AG04449 (cell line): ENCODE measurements around the gene MS4A8.
"Not testable (repeated sequence)": the region's sequence is repeated elsewhere in the genome, so short reads cannot be mapped to it uniquely, and the experiment has no call there.

Experiments used
- CTCF ChIA-PET: fragments of 350-600 bp; formaldehyde crosslinking; extraction: SDS; loops from one replicate; lab custom pipeline; 2021; ENCODE audit warnings: antibody characterized with exemption; lab: Yijun Ruan, JAX
- POLR2A ChIA-PET: fragments of 400-600, 350-600 bp; formaldehyde crosslinking; extraction: SDS; loops from one replicate; lab custom pipeline; 2020; ENCODE audit warnings: antibody characterized with exemption, inconsistent platforms; lab: Yijun Ruan, JAX
- DNase-seq: peaks from one replicate; pipeline ENCODE4 v3.0.0-alpha.2; 2010; ENCODE audit warnings: low read depth, low spot score
- H3K4me3 ChIP-seq: 2 replicates; pipeline ENCODE4 v1.5.1; 2011; ENCODE audit warnings: low read depth, mild to moderate bottlenecking, control low read depth, low read length
- TF ChIP-seq, protein P1 (sequence below): IDR thresholded peaks from one replicate; pipeline ENCODE4 v1.5.1; 2011; ENCODE audit warnings: mild to moderate bottlenecking, moderate library complexity, low read length, control low read depth, inconsistent platforms; ENCODE audit not compliant: insufficient read depth; ENCODE audit errors: missing control alignments

Gene MS4A8

DNA sequence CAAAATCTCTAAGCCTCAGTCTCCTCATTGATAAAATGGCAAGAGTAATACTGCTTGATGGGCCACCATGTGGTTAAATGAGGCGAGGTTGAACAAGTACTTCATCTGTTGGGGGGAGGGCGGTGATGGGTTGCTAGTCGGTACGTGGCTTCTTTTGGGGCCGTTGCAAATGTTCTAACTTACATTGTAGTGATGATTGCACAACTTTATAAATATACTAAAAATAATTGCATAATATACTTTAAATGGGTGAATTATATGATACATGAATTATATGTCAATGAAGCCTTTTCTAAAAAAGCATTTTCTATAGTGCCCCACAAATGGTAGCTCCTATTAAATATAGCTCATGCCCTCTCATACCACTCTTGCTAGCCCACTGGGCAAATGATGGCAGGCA lies 6.5 kb downstream of the MS4A8 start:
- TF ChIP-seq, protein P1, sequence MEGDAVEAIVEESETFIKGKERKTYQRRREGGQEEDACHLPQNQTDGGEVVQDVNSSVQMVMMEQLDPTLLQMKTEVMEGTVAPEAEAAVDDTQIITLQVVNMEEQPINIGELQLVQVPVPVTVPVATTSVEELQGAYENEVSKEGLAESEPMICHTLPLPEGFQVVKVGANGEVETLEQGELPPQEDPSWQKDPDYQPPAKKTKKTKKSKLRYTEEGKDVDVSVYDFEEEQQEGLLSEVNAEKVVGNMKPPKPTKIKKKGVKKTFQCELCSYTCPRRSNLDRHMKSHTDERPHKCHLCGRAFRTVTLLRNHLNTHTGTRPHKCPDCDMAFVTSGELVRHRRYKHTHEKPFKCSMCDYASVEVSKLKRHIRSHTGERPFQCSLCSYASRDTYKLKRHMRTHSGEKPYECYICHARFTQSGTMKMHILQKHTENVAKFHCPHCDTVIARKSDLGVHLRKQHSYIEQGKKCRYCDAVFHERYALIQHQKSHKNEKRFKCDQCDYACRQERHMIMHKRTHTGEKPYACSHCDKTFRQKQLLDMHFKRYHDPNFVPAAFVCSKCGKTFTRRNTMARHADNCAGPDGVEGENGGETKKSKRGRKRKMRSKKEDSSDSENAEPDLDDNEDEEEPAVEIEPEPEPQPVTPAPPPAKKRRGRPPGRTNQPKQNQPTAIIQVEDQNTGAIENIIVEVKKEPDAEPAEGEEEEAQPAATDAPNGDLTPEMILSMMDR, result no peak
- H3K4me3 ChIP-seq, result no peak overlapping the region
- CTCF ChIA-PET, result no interaction called here
- no peak for DNase-seq
- POLR2A ChIA-PET, result no interaction called here

DNA sequence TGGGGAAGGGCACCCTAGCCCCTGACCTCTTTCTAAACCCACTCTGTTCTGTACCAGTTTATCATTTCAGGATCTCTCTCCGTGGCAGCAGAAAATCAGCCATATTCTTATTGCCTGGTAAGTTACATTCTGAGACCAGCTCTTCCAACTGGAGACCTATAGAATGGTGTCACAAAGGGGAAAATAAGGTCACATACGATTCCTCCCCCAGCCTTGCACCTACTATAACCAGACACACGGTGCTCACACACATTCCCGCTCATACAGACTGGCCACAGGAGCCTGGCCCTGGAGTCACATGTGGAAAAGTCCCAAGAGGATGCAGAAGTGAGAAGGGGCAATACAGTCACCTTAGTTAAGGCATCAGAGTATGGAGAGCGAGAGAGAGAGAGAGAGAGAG lies 7.5 kb downstream of the MS4A8 start:
- ChIA-PET POLR2A (no interaction called here), CTCF (interaction anchor here (1.0 kb wide), 1 partner anchor 68 kb away, joined by 3 read pairs; no protein-coding TSS in a partner anchor)

DNA sequence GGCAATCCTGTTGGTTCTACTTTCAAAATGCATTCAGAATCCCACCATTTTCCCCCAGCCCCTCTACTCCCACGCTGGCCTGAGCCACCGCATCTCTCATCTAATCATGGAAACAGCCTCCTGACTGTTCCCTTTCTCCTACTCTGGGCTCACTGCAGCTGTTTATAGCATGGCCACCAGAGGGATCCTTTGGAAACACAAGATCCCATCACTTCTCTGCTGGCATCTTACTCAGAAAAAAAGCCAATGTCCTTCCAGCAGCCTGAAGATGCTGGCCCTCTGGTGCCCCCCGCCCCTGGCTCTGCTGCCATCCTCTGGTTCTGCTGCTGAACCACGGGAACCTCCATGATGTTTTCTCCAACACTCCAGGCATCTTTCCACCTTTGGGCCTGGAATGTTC lies 11.1 kb downstream of the MS4A8 start:
- TF ChIP-seq, protein P1, result no peak
- no peak overlapping the region for H3K4me3 ChIP-seq
- no peak for DNase-seq
- CTCF ChIA-PET, result no interaction called here
- POLR2A ChIA-PET, result no interaction called here

More for the DNA sequence above, 7.5 kb downstream of the MS4A8 start:
- no peak overlapping the region for H3K4me3 ChIP-seq
- DNase-seq, result no peak
- TF ChIP-seq, protein P1, result no peak

DNA sequence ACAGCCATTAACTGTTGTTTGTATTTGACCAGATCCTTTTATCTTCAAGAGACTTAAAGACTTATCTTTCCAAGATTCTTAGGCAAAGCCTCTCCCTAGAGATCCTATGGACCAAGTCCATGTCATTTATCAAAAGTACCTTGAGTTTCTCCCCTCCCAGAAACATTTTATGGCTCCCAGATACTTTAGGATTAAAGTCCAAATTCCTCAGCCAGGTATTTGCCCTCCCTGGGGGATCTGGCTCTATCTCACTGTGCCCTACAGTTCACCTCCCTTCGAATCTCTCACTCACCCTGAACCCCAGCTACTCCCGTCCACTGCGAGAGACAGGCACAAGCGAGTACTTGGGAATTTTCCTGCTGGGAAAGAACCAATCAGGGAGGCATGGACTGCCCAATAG lies 11.9 kb downstream of the MS4A8 start:
- H3K4me3 ChIP-seq, result no peak overlapping the region
- POLR2A ChIA-PET, result no interaction called here
- TF ChIP-seq, protein P1, result no peak
- no peak for DNase-seq
- CTCF ChIA-PET, result no interaction called here

DNA sequence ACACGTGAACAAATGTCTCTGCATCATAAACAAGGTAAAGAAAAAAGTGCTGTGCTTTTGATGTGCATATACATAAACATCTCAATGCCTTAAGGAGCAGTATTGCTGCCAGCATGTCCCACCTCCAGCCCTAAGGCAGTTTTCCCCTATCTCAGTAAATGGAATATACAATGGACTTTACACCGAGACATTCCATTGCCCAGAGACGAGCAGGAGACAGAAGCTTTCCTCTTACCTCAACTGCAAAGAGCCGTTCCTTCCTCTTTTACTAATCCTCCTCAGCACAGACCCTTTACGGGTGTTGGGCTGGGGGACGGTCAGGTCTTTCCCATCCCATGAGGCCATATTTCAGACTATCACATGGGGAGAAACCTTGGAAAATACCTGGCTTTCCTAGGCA lies 14.0 kb downstream of the MS4A8 start:
- DNase-seq, CTCF ChIA-PET, POLR2A ChIA-PET, H3K4me3 ChIP-seq: not testable (repeated sequence)

DNA sequence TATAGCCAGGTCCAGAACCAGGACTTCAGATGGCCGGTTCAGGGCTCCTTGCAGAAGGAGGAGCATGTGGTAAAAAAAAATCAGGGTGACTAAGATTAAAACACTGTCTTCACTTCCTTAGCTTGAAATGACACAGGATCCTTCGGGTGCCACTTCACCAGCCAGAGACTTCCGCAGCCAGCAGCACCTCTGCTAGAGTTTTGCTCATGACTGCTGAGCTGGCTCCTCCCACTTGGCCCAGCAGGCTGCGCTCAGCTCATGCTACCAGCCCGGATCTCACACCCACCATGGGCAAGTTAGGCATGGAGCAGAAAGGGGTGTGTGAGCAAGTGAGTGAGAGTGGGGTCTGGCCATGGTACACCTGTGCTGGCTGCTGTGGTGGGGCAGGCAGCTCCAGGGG lies 18.5 kb downstream of the MS4A8 start:
- CTCF ChIA-PET, result no interaction called here
- H3K4me3 ChIP-seq, result no peak overlapping the region
- POLR2A ChIA-PET, result no interaction called here
- DNase-seq, result no peak
- TF ChIP-seq, protein P1, result no peak

DNA sequence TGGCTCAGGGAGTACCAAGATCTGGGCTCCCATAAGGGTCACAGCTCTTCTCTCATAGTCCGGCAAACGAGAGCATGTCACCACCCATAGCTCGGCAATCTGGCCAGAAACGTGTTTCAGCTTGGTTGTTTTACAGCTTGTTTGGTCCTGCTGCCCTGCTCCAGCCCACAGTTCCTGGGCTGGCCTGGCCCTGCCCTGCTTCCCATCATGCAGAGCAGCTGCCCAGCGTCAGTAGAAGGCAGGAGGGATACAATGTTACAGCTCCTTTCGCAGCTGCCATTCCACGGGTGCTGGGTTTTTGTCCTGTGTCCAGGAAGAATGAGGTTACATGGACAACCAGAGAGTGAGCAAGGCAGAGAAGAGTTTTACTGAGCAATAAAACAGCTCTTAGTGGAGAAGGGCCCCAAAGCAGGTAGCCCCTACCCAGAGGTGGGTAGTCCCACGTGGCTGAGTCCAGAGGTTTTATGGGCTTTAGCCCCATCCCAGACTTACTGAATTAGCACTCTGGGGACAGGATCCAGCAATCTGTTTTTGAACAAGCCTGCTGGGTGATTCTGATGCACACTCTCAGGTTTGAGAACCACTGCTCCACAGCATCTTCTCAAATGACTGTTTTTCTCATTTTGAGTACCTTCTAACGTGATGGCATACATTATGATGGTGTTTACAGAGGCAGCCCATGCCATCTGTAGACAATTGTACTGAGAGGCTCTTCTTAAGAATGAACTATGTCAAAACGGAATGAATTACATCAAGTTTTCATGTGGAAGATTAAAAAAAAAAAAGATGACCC lies 19.3 kb downstream of the MS4A8 start:
- DNase-seq, result no peak
- CTCF ChIA-PET, result no interaction called here
- TF ChIP-seq, protein P1, result no peak
- no peak overlapping the region for H3K4me3 ChIP-seq
- POLR2A ChIA-PET, result no interaction called here
